Mucosa of stomach (tissue), 1 donor: ENCODE results near the gene SCYGR2.

Experiments used
- H3K27me3 ChIP-seq: one replicate; pipeline ENCODE4 v1.7.0; 2013; ENCODE audit warnings: mild to moderate bottlenecking, low read length; ENCODE audit not compliant: control insufficient read depth, insufficient read depth
- H3K36me3 ChIP-seq: one replicate; pipeline ENCODE4 v1.7.0; 2013; ENCODE audit warnings: low read length; ENCODE audit not compliant: control insufficient read depth, insufficient read depth
- H3K4me1 ChIP-seq: one replicate; pipeline ENCODE4 v1.7.0; 2013; ENCODE audit warnings: mild to moderate bottlenecking, low read length; ENCODE audit not compliant: control insufficient read depth, insufficient read depth
- H3K4me3 ChIP-seq: one replicate; pipeline ENCODE4 v1.7.0; 2013; ENCODE audit warnings: low read length
- H3K9ac ChIP-seq: one replicate; pipeline ENCODE4 v1.7.0; 2013; ENCODE audit warnings: mild to moderate bottlenecking, low read length, moderate library complexity
- H3K9me3 ChIP-seq: one replicate; pipeline ENCODE4 v1.7.0; 2013; ENCODE audit warnings: mild to moderate bottlenecking, low read length, moderate library complexity; ENCODE audit not compliant: control insufficient read depth
- donor health status: Pancreatic carcinoma.

SCYGR2 gene

GRCh38 chr2:227614740-227615139, 16.0 kb downstream of the SCYGR2 start, which contains the start of gene SCYGR3:
SCYGR3 (minus strand) TSS chr2:227614840; CDS start chr2:227614840, 0 bp downstream.
- Histone ChIP-seq H3K4me1 (no peaks in the 10 kb centered on the region), H3K27me3 (no peaks in the 10 kb centered on the region), H3K9ac (no peak within 1 kb of the TSS), H3K36me3 (no peaks in the 10 kb centered on the region), H3K9me3 (no peaks in the 10 kb centered on the region), H3K4me3 (no peak within 1 kb of the TSS)

- H3K9me3 ChIP-seq, result no peaks in the 10 kb centered on the region
- no peaks in the 10 kb centered on the region for H3K27me3 ChIP-seq
- H3K4me3 ChIP-seq, result no peak overlapping the region
- no peaks in the 10 kb centered on the region for H3K36me3 ChIP-seq
- no peak overlapping the region for H3K9ac ChIP-seq
- H3K4me1 ChIP-seq, result no peaks in the 10 kb centered on the region
Observed at GRCh38 chr2:227615181-227615580, 16.5 kb downstream of the SCYGR2 start.

- no peaks in the 10 kb centered on the region for H3K27me3 ChIP-seq
- no peak overlapping the region for H3K4me3 ChIP-seq
- H3K9ac ChIP-seq, result no peak overlapping the region
- H3K4me1 ChIP-seq, result no peaks in the 10 kb centered on the region
- H3K36me3 ChIP-seq, result no peaks in the 10 kb centered on the region
- H3K9me3 ChIP-seq, result no peaks in the 10 kb centered on the region
Observed at GRCh38 chr2:227615906-227616305, 17.2 kb downstream of the SCYGR2 start.

GRCh38 chr2:227616631-227617030, 17.9 kb downstream of the SCYGR2 start:
- H3K9me3 ChIP-seq, result no peaks in the 10 kb centered on the region
- no peaks in the 10 kb centered on the region for H3K4me1 ChIP-seq
- H3K27me3 ChIP-seq, result no peaks in the 10 kb centered on the region
- H3K9ac ChIP-seq, result no peak overlapping the region
- no peak overlapping the region for H3K4me3 ChIP-seq
- H3K36me3 ChIP-seq, result no peaks in the 10 kb centered on the region

GRCh38 chr2:227617316-227618230, 18.9 kb downstream of the SCYGR2 start, which contains the start of gene SCYGR4:
SCYGR4 (plus strand) TSS chr2:227617498; CDS start chr2:227617498, 0 bp downstream.
- H3K4me3 ChIP-seq, result no peak within 1 kb of the TSS
- H3K9me3 ChIP-seq, result no peaks in the 10 kb centered on the region
- no peaks in the 10 kb centered on the region for H3K4me1 ChIP-seq
- no peaks in the 10 kb centered on the region for H3K36me3 ChIP-seq
- H3K9ac ChIP-seq, result no peak within 1 kb of the TSS
- H3K27me3 ChIP-seq, result no peaks in the 10 kb centered on the region

GRCh38 chr2:227623226-227623625, 24.5 kb downstream of the SCYGR2 start:
- Histone ChIP-seq H3K9me3 (no peaks in the 10 kb centered on the region), H3K27me3 (no peaks in the 10 kb centered on the region), H3K36me3 (no peaks in the 10 kb centered on the region), H3K4me1 (no peaks in the 10 kb centered on the region), H3K9ac (no peak overlapping the region), H3K4me3 (no peak overlapping the region)

- Histone ChIP-seq H3K27me3 (peaks cover 4% of the 10 kb centered on the region), H3K36me3 (no peaks in the 10 kb centered on the region), H3K4me3 (no peak overlapping the region), H3K9me3 (no peaks in the 10 kb centered on the region), H3K4me1 (no peaks in the 10 kb centered on the region), H3K9ac (no peak overlapping the region)
Observed at GRCh38 chr2:227625420-227625819, 26.7 kb downstream of the SCYGR2 start.

- H3K4me1 ChIP-seq, result no peaks in the 10 kb centered on the region
- H3K9ac ChIP-seq, result no peak overlapping the region
- no peaks in the 10 kb centered on the region for H3K9me3 ChIP-seq
- peaks cover 4% of the 10 kb centered on the region for H3K27me3 ChIP-seq
- H3K4me3 ChIP-seq, result no peak overlapping the region
- H3K36me3 ChIP-seq, result no peaks in the 10 kb centered on the region
Observed at GRCh38 chr2:227626580-227627151, 28.0 kb downstream of the SCYGR2 start.

GRCh38 chr2:227627769-227628168, 29.1 kb downstream of the SCYGR2 start:
- Histone ChIP-seq H3K27me3 (peaks cover 4% of the 10 kb centered on the region), H3K4me1 (no peaks in the 10 kb centered on the region)

GRCh38 chr2:227629435-227629834, 30.7 kb downstream of the SCYGR2 start:
- Histone ChIP-seq H3K27me3 (peaks cover 4% of the 10 kb centered on the region), H3K36me3 (no peaks in the 10 kb centered on the region), H3K9me3 (no peaks in the 10 kb centered on the region), H3K9ac (no peak overlapping the region), H3K4me3 (no peak overlapping the region), H3K4me1 (no peaks in the 10 kb centered on the region)

More at GRCh38 chr2:227627769-227628168, 29.1 kb downstream of the SCYGR2 start:
- Histone ChIP-seq H3K36me3 (no peaks in the 10 kb centered on the region), H3K9me3 (no peaks in the 10 kb centered on the region), H3K4me3 (no peak overlapping the region), H3K9ac (no peak overlapping the region)

- Histone ChIP-seq H3K4me1 (no peaks in the 10 kb centered on the region), H3K9ac (no peak overlapping the region), H3K27me3 (peaks cover 4% of the 10 kb centered on the region), H3K9me3 (no peaks in the 10 kb centered on the region), H3K4me3 (no peak overlapping the region), H3K36me3 (no peaks in the 10 kb centered on the region)
Observed at GRCh38 chr2:227630322-227630721, 31.6 kb downstream of the SCYGR2 start.

- peaks cover 4% of the 10 kb centered on the region for H3K27me3 ChIP-seq
- no peaks in the 10 kb centered on the region for H3K9me3 ChIP-seq
- H3K4me3 ChIP-seq, result no peak overlapping the region
- H3K4me1 ChIP-seq, result no peaks in the 10 kb centered on the region
- no peaks in the 10 kb centered on the region for H3K36me3 ChIP-seq
- no peak overlapping the region for H3K9ac ChIP-seq
Observed at GRCh38 chr2:227632827-227633226, 34.1 kb downstream of the SCYGR2 start.
